Measurements from ENCODE around the gene FOXC1.

Gene FOXC1

GRCh38 chr6:1619098-1619672 is 9.5 kb downstream of the FOXC1 start:
- ChIA-PET CTCF (interaction anchor here (0.8 to 1.4 kb wide), 2 partner anchors 9 to 485 kb away, joined by 3 to 6 read pairs; no protein-coding TSS in a partner anchor), POLR2A (no interaction called here)
- no peak for TF ChIP-seq CTCF (IDR thresholded peaks at IDR 0.05; ENCODE audit: insufficient read depth, low read length, missing control alignments)
- no peak for DNase-seq (ENCODE audit: low read depth, low spot score)
- H3K4me3 ChIP-seq (ENCODE audit: low read depth, low read length): no peak overlapping the region

GRCh38 chr6:1619673-1620503 is 10.2 kb downstream of the FOXC1 start:
- no peak overlapping the region for H3K4me3 ChIP-seq (ENCODE audit: low read depth, low read length)
- ChIA-PET POLR2A (no interaction called here), CTCF (interaction anchor here (0.8 to 1.4 kb wide), 2 partner anchors 9 to 484 kb away, joined by 3 to 6 read pairs; no protein-coding TSS in a partner anchor)
- DNase-seq (ENCODE audit: low read depth, low spot score): no peak
- no peak for TF ChIP-seq CTCF (IDR thresholded peaks at IDR 0.05; ENCODE audit: insufficient read depth, low read length, missing control alignments)

- DNase-seq (ENCODE audit: low read depth, low spot score): no peak
- ChIA-PET POLR2A (no interaction called here), CTCF (interaction anchor here (1.4 kb wide), 1 partner anchor 484 kb away, joined by 6 read pairs; no protein-coding TSS in a partner anchor)
- TF ChIP-seq CTCF (IDR thresholded peaks at IDR 0.05; ENCODE audit: insufficient read depth, low read length, missing control alignments): no peak
- no peak overlapping the region for H3K4me3 ChIP-seq (ENCODE audit: low read depth, low read length)
Observed at GRCh38 chr6:1620504-1621069, 10.9 kb downstream of the FOXC1 start.

GRCh38 chr6:1621070-1621701 is 11.5 kb downstream of the FOXC1 start:
- no peak for DNase-seq (ENCODE audit: low read depth, low spot score)
- TF ChIP-seq CTCF (IDR thresholded peaks at IDR 0.05; ENCODE audit: insufficient read depth, low read length, missing control alignments): no peak
- H3K4me3 ChIP-seq (ENCODE audit: low read depth, low read length): no peak overlapping the region
- ChIA-PET CTCF (no interaction called here), POLR2A (no interaction called here)

- ChIA-PET POLR2A (no interaction called here), CTCF (no interaction called here)
- H3K4me3 ChIP-seq (ENCODE audit: low read depth, low read length): no peak overlapping the region
- TF ChIP-seq CTCF (IDR thresholded peaks at IDR 0.05; ENCODE audit: insufficient read depth, low read length, missing control alignments): no peak
- no peak for DNase-seq (ENCODE audit: low read depth, low spot score)
Observed at GRCh38 chr6:1622220-1622850, 12.6 kb downstream of the FOXC1 start.
